ENCODE measurements around the gene GSTA4.

DNA sequence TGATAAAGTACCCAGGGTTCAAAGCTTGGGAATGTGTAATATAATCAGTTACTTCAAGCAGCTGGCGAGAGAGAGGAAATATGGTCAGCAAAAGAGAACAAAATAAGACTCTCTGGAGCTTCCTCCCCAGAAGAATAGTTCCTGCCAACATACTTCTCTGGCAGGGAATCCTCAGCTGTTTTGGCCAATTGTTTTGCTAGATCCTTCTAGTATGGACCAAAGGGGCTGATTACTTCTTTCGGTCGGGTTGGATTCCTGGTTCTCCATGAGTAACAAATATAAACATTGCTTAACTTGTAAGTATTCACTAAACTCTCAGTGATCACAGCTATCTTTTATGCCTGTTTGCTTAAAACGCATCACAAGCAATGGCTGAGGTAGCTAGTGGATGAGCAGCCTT lies 38.7 kb upstream of the GSTA4 start:
- TF ChIP-seq, protein P1, sequence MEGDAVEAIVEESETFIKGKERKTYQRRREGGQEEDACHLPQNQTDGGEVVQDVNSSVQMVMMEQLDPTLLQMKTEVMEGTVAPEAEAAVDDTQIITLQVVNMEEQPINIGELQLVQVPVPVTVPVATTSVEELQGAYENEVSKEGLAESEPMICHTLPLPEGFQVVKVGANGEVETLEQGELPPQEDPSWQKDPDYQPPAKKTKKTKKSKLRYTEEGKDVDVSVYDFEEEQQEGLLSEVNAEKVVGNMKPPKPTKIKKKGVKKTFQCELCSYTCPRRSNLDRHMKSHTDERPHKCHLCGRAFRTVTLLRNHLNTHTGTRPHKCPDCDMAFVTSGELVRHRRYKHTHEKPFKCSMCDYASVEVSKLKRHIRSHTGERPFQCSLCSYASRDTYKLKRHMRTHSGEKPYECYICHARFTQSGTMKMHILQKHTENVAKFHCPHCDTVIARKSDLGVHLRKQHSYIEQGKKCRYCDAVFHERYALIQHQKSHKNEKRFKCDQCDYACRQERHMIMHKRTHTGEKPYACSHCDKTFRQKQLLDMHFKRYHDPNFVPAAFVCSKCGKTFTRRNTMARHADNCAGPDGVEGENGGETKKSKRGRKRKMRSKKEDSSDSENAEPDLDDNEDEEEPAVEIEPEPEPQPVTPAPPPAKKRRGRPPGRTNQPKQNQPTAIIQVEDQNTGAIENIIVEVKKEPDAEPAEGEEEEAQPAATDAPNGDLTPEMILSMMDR (IDR thresholded peaks at IDR 0.05; ENCODE audit: poor library complexity), result no peak
- no peak for TF ChIP-seq EZH2phosphoT487 (IDR thresholded peaks at IDR 0.05; ENCODE audit: low read depth, severe bottlenecking, unreplicated experiment)
